Right forelimb (tissue), 1 donor: ENCODE measurements around the gene SLC6A9.

Experiments
- DNase-seq: peaks from one replicate; pipeline ENCODE4 v3.0.0-alpha.2; 2018

SLC6A9 gene

GRCh38 chr1:43981636-43982035 is 49.6 kb downstream of the SLC6A9 start:
- no peak for DNase-seq

- no peak for DNase-seq
These were observed 50.1 kb downstream of the SLC6A9 start for GRCh38 chr1:43981135-43981491.

GRCh38 chr1:43980255-43981134 is 50.8 kb downstream of the SLC6A9 start:
- no peak for DNase-seq

- peak; percentile 84 for DNase-seq
These were observed 51.6 kb downstream of the SLC6A9 start for GRCh38 chr1:43979528-43980254.

DNA sequence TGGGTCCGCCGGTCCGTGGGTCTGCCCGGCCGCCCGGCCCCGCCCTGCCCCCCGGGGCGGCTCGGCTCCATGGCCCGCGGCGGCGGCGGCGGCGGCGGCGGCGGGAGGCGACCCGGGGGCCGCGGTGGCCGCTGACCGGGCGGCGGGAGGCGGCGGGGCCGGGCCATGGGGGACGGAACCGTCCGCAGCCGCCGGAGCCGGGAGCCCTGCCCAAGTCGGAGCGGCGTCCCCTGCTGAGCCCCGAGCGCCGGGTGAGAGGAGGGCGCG is 52.1 kb downstream of the SLC6A9 start:
- DNase-seq = no peak

GRCh38 chr1:43978551-43979260 is 52.6 kb downstream of the SLC6A9 start, which contains the start of gene B4GALT2:
Gene B4GALT2, plus strand, starts transcription at chr1:43979210. Its CDS starts 1,951 bp downstream, at chr1:43981161.
- DNase-seq = peak; percentile 72

DNA sequence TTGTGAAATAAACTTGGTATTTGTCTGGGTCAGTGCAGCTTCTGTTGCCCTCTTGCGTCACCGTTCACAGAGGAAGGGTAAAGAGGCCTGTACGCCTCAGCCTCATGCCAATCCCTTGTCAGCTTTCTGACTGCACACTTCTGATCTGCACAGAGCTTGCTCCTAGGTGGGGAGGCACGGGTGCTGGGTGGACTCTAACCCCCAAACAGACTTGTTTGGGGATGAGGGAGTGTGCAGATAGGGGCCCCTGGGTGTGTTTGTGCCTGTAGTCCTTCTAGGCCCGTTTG is 53.1 kb downstream of the SLC6A9 start:
- DNase-seq = no peak

DNA sequence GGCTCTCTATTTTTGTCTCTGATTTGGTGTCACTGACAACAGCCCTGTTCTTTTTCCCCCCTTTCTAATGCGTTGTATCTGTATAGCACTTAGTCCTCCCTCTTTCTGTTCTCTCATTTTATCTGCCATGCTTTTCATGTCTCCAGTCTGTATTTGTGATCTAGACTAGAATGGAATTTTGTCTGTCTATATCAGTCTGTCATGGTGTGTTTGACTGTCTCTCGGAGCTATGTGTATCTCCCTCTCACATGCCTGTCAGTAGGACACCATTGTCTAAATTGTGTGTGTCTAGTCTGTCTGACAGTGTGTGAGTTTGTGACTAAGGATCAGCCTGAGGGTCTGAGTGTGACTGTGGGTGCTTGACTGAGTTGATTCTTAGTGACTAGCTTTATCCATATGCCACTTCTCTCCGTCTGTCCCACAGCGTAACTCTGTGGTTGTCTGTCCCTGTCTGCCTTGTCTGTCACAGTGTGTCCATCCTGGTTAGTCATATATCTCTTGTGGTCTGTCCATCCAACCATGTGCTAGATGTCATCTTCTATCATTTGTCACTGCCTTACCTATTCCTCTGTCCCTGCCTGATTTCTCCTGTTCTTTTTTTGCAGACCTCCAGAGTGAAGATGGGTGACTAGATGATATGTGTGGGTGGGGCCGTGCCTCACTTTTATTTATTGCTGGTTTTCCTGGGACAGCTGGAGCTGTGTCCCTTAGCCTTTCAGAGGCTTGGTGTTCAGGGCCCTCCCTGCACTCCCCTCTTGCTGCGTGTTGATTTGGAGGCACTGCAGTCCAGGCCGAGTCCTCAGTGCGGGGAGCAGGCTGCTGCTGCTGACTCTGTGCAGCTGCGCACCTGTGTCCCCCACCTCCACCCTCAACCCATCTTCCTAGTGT is 53.6 kb downstream of the SLC6A9 start:
- no peak for DNase-seq

DNA sequence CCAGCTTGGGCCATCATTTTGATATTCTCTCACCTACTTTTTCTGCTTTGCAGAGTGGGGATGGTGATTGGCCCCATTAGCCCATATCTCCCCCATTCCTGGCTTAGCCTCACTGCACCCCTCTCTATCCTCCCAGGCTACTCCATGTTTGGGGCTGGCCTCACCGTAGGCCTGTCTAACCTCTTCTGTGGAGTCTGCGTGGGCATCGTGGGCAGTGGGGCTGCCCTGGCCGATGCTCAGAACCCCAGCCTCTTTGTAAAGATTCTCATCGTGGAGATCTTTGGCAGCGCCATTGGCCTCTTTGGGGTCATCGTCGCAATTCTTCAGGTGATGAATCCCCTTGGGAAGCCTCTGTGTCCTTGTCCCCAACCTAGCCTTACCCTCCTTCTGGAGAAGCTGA is 54.4 kb downstream of the SLC6A9 start:
- DNase-seq = no peak

- no peak for DNase-seq
These were observed 55.2 kb downstream of the SLC6A9 start for GRCh38 chr1:43976045-43976444.

DNA sequence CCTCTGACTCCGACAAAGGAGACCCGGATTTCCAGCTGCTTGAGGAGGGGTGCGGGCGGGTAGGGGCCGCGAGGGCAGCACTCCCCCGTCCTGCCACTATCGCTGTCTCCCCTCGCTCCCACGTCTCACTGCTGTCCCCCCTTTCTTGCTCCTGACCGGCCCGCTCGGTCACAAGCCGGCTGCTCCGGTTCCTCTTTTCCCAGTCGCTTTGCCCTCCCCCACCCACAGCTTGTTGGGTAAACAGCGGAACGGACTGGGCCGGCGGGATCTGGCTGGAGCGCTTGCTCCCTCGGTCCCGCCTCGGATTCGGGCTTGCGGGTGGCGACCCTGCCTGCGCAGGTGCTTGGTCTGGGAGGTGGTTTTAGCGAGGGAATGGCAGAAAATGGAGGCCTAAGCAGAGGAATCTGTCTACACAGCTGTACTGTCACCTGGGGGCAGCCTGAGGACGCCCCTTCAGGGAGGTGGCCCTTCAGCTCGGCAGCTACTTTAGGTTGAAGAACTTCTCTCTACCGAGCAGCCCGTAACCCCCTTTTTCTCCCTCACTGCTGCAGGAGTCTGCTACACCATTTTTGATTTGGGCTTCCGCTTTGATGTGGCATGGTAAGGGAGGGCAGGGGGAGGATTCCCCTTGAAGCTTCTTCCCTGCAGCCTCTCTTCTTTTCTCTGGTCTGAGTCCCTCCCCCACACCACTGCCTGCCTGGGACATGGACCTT is 55.9 kb downstream of the SLC6A9 start:
- no peak for DNase-seq

GRCh38 chr1:43974443-43975248 is 56.6 kb downstream of the SLC6A9 start, which contains the start of gene ATP6V0B:
Gene ATP6V0B, plus strand, starts transcription at chr1:43974960. Its CDS starts 81 bp downstream, at chr1:43975041.
- peak; percentile 97 for DNase-seq

DNA sequence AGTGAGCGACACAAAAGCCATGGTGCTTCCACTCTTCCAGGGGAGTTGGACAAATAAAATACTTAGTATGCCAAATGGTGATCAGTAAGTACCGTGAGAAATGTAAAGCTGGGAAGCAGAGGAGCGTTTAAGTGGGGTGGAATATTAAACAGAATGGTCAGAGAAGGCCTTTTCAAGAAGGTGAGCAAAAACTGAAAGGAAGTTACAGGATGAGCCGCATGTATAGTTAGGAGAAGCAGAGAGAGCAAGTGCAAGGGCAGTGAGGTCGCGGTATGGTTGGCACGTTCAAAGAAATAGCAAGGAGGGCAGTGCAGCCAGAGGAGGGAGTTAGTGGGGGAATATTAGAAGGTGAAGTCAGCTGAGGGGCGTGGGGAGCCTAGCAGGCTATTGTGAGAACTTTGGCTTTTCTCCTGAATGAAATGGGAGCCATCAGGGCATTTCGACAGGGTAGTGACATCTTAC is 57.2 kb downstream of the SLC6A9 start:
- no peak for DNase-seq

DNA sequence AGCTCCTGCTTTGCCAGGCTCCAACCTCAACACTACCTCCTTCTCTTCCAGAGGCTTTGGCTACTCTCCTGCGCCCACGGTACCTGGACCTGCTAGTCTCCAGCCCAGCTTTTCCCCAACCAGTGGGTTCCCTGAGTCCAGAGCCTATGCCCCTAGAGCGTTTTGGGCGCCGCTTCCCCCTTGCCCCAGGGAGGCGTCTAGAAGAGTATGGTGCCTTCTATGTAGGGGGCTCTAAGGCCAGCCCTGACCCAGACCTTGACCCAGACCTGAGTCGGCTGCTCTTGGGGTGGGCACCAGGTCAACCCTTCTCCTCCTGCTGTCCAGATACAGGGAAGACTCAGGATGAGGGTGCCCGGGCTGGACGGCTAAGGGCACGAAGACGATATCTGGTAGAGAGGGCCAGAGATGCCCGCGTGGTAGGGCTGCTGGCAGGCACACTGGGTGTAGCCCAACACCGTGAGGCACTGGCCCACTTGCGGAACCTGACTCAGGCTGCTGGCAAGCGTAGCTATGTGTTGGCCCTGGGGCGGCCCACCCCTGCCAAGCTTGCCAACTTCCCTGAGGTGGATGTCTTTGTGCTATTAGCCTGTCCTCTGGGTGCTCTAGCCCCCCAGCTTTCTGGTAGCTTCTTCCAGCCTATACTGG is 59.8 kb downstream of the SLC6A9 start:
- DNase-seq = no peak

GRCh38 chr1:43970911-43971310 is 60.4 kb downstream of the SLC6A9 start:
- DNase-seq = no peak

DNA sequence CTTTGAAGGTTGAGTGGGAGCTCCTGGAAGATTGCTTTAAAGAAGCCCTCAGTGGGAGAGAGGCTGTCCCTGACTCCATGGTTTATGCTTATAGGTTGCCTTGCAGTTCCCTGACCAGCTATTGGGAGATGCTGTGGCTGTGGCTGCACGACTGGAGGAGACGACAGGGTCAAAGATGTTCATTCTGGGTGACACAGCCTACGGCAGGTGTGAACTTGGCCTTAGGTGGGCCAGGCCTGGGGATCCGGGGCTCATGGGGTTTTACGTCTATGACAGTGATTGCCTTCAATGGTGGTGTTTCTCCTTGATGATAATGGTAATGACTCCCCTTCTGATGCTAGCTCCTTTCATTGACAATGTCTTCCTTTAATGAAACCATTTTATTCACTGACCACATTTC is 60.8 kb downstream of the SLC6A9 start:
- DNase-seq = no peak

- DNase-seq = peak; percentile 96
These were observed 61.4 kb downstream of the SLC6A9 start, which contains the start of gene DPH2 for GRCh38 chr1:43969746-43970466. Gene DPH2, plus strand, starts transcription at chr1:43970010. Its CDS starts 166 bp downstream, at chr1:43970176.

GRCh38 chr1:43969416-43969745 is 61.9 kb downstream of the SLC6A9 start:
- DNase-seq = no peak

DNA sequence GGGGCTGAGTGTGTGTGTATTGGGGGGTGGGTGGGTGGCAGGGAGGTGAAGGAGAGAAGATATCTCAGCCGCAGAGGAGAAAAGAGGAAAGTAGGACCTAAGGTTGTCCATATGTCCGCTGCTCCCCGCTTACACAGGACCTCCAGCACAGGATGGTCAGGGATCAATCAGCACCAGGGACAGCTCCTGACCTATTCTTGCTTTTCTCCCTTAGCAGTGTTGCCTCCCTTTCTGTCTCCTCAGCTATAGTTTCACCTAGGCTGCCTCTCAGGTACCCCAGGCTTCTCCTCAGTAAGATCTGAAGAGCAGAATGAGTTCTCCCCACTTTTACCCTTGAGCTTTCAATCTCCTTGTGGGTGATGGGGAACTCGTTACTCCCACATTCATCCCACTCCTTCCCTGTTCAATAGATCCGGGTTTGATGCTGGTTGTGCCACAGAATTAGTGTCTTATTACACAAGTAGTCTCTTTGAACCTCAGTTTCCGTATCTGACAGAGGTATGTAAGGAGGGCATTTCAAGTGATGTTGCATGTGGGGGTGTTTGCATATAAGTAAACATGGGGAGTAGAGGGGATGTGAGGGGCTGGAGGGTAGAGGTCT is 62.8 kb downstream of the SLC6A9 start:
- no peak for DNase-seq

DNA sequence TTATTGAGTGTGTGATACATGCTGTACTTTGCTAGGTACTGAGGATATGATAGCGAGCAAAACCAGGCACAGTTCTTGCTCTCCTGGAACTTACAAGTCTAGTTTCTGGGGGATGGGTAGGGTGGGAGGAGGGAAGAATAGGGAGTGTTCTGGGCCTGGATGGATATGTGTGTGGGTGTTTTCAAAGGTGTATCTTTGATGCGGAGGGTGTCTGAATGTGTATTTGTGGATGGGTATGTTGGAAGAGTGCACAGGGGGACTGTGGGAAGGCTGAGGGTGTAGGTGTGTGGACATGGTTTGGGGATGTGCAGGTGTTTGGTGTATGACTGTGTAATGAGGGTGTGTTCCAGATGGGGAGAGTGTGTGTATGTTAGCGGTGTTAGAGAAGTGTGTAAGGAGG is 65.9 kb downstream of the SLC6A9 start:
- DNase-seq = no peak
